Stimulated activated CD8-positive, alpha-beta memory T cell treated with anti-CD3 and anti-CD28 coated beads, Interleukin-7, amount 100 ng/mL, for 48 hours (primary cell): Measurements from ENCODE around the gene EXOSC2.
"Not testable (repeated sequence)": the region's sequence is repeated elsewhere in the genome, so short reads cannot be mapped to it uniquely, and the experiment has no call there.

Experiments
- DNase-seq, 2 donors: peaks; one replicate each; pipeline ENCODE4 v3.0.0-alpha.2; 2020; ENCODE audit warnings: low read depth in 1 of 2; ENCODE audit errors: extremely low read depth in 1 of 2

Gene EXOSC2

DNA sequence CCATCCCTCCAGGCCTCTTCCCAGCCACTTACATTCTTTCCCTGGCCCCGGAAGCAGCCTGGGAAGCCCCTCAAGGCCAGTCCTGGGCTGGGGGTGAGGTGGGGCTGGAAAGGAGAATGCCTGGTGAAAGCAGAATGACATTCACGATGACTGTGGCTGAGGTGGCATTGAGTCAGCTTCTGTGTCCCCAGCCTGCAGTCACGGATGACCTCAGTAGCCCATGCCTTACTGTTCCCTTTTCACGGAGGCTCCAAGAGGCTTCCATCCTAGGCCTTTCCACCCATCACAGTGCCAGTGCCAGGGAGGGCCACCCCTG lies 26.5 kb upstream of the EXOSC2 start:
- no peak for DNase-seq

DNA sequence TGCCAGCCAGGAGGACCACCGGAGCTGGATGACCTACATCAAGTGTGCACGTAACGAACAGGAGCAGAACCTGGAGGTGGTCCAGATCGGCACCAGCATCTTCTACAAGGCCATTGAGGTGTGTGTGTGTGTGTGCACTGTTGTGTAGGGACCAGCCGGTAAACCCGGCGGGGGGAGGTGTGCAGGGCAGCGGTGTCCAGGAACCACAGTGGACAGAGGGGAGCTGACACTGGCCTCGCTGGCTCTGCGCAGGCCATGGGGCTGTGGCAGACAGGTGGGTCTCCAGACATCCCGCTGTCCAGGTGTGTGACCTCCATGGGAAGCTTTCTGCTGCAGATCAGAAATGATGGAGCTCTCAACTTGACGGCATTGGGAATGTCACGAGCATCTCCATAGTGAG lies 25.4 kb upstream of the EXOSC2 start:
- no peak for DNase-seq

DNA sequence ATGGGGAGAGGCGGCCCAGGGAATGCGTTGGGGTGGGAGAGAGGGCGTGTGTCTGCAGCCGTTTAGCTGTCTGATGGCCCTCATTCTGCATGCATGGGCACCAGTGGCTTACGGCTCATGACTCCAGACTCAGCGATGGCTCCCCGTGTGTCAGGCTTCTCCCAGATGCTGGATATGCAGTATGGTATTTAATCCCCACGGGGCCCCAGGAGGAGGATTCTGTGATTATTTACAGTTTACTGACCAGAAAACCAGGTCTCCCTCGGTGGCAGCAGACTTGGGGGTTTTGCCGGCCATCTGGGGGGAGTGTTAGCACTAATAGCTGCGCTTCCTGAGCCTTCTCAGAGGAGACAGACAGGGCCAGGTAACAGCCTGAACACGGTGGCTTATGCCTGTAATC lies 24.9 kb upstream of the EXOSC2 start:
- no peak for DNase-seq

DNA sequence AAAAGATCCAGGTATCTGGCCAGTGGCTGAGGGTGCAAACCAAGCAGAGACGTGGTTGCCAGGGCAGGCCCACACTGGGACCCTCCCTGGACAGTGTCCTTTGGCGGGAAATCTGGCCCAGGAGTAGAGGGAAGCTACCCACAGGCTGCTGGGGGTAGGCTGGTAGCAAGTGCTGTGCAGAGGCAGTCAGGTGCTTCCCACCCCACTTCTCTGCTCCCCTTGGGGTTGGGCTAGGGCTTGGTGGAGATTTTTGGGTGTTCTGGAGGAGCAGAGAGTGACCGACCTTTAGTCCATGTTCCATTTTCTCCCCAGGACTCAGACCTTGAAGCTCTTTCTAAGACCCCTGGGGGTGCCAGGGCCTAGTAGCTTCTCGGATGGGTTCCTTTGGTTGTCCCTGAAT lies 23.6 kb upstream of the EXOSC2 start:
- DNase-seq, result no peak

DNA sequence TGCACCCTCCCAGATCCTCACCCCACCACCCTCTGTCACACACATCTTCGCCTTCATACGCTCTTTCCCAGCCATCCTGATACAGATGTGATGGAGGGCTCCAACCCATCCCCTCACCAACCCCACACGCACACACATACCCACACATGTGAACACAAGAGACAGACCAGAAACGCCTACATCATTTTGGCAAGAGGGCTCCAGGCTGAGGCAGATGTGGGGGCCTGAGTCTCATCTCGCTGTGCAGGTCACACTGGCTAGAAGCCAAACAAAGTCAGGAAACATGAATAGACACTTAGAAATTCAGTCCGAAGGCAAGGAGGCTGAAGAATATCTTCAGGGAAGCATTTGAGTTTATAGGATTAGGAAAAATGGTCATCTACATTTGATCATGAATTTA lies 22.9 kb upstream of the EXOSC2 start:
- DNase-seq, result no peak

DNA sequence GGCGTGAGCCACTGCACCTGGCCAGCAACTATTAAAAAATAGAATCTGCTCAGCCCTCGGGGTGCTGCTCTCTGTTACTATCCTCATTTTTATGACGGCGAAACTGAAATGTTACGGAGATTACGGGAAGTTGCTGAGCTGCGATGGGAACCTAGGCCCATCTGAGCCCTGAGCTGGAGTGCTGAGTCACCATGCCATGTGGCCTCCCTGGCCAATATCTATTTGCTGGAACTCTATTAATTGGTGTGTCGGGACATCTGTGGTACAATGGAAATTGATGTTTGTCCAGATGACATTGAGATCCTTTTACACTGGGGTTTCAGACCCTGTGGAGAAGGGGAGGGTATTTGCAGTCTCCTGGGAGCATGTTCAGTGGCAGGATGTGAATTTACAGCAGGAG lies 21.1 kb upstream of the EXOSC2 start:
- no peak for DNase-seq

DNA sequence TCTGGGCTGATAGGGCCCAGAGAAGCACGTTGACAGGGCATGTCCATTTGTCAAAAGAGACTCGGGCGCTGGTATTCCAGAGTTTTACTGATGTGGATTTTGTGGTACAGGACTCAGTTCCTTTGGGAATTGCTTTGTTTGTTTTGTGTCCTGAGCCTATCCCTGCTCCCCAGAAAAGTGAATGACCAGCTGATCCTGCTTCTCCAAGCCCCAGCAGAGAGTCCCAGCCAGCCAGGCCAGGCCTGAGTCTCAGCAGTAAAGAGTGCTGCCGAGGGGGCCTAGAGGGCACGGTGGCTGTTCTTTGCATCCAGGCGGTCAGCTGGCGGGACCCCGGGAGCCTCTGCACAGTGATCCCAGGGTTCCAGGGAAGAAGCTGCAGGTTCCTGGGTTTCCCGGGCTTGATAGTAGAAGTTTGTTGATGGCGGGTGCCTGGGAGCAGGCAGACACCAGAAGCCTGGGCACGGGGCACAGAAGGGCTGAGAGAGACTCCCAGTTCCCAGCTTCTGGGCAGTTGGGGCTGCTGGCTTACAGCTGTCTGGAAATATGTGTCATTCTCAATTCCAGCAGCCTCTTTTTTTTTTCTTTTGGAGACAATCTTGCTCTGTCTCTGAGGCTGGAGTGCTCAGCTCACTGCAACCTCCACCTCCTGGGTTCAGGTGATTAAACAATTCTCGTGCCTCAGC lies 20.5 kb upstream of the EXOSC2 start:
- DNase-seq, result no peak

DNA sequence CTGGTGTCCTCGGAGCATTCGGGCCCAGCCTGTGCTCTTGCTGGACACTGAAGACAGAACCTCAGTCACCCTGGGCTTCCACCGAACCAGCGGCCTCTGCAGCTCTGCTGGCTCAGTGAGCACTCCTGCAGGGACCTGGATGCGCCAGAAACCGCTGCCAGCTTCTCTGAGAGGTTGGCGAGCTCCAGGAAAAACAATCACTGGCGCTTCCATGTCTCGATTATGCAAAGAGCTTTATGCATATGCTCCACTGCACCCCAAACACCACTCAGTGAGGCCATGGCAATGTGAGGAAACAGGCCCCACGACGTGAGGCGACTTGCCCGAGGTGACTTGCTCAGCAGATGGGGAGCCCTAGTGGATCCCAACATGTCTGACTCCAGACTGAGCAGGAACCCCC lies 18.2 kb upstream of the EXOSC2 start:
- DNase-seq, result no peak

DNA sequence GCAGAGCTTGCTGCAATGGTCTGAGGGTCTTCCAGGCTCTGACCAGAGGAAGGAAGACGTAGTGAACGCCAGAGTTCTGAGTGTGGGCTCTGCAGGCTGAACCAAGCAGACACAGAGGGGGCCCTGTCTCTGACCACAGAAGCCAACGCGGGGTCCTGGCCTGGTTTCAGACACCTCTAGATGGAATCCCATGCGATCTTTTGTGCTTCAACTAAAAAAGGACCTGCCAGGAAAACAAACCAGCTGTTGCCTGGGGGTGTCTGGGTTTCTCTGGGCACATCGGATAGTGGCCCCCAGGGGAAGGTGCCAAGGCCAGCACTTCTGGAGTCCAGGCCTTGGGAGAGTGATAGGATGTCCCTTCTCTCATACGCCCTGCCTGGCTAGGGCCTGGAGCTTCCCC lies 16.3 kb upstream of the EXOSC2 start:
- DNase-seq, result no peak

DNA sequence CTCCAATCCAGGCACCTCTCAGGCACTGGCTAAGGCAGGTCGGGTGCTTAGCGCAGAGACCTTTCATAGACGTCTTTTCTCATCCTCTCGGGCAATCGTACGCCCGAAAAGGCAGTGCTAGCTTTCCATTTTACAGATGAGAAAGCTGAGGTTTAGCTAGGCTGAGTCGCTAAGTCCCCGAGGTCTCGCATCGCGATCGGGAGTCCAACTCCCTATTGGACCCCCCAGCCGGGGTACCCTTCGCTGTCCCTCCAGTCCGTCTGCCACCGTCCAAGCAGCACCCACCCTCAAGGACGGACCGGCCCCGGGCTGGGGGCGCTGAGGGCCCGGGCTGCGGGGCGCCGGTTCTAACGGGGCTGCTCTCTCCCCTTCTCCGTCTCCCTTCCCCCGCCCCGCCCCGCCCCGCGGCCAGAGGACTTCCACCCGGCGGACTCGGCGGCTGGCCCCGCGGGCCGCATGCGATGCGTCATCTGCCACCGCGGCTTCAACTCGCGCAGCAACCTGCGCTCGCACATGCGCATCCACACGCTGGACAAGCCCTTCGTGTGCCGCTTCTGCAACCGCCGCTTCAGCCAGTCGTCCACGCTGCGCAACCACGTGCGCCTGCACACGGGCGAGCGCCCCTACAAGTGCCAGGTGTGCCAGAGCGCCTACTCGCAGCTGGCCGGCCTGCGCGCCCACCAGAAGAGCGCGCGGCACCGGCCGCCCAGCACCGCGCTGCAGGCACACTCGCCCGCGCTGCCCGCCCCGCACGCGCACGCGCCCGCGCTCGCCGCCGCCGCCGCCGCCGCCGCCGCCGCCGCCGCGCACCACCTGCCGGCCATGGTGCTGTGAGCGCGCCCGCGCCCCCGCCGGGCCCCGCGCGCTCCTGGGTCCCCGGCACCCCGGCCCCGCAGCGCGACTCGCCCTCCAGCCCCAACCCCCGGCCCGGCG lies 12.5 kb upstream of the EXOSC2 start:
- DNase-seq, result peak; percentile 52 to 56

DNA sequence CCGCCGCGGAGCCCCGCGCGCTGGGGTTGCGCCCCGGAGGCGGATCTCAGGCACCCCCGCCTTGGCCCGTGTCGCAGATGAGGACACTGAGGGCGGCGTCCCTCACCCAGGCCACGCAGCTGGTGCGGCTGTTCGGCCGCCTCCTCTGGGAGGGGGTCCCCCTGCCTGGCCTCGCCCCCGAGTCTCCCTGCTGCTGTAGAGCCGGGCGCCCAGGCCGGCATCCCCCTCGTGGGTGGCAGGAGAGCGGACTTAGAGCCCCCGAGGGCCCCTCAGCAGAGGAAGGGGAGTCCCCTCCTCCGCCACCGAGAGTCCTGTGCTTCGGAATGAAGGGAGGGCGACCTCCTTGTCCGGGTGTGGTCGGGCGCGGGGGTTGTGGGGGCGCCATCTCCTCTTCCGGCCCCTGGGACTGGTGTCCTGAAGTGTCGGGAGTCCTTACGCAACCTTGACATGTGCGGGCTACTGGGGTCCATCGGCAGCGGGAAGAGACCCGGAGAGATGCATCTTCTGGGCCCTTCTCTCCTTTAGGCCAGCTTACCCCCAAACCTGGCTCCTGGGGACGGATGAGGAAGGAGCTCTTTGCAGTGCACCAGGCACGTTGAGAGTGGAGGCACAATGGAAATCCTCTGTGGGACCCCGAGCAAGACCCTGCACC lies 11.7 kb upstream of the EXOSC2 start:
- no peak for DNase-seq

DNA sequence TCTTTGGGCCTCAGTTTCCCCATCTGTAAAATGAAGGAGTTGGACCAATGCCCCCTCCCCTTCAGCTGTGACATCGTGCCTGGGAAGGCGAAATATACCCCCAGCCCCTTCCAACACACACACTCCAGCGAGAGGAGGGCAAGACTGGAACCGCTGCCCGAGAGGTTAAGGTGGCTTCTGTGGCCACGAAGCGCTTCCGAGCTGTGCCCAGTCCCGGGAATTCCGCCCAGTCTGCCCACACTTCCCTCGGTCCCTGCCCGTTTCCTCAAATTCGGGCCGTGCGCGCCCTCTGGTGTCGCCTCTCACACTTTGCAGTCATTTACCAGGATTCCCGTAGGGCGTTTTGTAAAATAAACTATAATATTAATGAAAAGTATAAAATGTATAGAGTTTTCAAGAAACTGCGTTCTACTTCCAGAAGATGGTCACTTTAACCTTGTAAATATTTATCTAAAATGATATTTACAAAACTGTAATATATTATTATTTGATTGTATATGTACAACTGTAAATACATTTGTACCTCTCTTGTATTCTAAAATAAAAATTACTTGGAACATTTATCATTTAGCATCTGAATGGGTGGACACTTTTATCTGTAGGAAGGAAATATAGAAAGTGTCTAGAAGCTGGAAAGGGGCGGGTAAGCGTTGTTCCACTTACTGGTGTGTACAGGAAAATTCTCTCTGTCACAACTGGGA lies 11.0 kb upstream of the EXOSC2 start:
- DNase-seq, result no peak

DNA sequence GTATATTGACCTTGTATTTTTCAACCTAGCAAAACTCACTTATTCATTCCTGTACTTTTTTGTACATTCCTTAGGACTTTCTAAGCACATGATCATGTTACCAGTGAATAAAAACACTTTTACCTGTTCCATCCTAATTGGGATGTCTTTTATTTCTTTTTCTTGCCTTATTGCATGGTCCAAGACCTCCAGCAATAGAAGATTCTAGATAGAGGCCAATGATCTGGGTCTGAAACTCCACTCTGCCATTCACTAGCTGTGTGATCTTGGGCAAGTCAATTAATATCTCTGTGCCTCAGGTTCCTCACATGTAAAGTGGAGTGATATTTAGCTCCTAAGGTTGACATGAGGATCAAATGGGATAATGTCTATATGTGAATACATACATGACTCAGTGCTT lies 8.5 kb upstream of the EXOSC2 start:
- DNase-seq, result no peak

DNA sequence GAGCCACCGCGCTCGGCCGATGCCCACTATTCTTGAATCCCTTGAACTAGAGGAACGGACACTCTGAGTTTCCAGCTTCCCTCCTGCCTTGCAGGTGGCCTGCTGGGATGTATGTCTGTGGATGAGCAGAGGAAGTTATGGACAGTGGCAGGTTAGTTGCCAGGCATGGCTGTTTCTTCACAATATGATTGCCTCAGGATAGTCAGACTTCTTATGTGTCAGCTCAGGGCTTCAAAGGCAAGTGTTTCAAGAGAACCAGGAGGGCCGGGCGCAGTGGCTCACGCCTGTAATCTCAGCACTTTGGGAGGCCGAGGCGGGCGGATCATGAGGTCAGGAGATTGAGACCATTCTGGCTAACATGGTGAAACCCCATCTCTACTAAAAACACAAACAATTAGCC lies 7.6 kb upstream of the EXOSC2 start:
- not testable (repeated sequence) for DNase-seq

DNA sequence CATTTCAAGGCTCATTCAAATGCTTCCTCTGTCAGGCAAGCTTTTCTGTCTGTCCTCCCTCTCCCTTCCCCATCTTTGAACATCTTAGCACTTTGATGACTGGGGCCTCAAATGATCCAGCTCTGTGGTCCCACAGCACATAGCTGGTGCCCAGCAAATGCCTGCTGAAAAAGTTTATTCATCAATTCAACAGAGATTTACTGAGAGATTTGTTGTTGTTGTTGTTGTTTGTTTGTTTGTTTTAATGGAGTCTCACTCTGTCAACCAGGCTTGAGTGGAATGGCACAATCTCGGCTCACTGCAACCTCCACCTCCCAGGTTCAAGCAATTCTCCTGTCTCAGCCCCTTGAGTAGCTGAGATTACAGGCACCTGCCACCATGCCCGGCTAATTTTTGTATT lies 6.0 kb upstream of the EXOSC2 start:
- DNase-seq, result no peak

DNA sequence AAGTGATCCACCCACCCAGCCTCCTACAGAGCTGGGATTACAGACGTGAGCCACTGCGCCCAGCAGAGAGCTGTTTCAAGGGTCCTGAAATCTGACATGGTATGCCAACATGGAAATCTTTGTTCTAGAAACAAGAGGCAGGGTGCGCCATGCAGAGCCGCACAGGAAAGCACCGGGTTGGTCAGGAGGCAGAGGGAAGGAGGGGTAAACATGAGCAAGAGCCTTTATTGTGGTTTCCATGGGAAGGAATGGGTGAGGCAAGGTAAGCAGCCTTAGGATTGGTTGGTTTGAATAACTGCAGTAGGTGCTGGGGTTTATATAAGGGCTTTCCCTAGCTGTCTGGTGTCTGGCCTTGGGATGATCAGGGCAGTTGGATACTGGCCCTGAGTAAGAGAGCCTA lies 5.5 kb upstream of the EXOSC2 start:
- DNase-seq, result no peak

DNA sequence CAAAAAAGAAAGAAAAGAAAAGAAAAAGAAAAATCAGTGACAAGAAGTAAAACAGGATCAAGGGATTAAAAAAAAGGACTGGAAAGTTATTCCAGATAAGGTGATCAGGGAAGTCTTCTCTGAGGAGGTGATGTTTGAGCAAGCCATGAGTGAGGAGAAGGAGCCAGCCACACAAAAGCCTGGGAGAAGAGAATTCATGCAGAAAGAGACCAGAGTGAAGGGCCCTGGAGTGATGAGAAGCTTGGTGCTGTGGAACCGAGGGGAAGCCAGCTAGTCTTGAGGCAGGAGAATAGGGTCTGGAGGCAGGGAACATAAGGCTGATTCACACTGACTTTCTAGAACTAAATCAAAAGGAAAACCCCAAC lies 4.0 kb upstream of the EXOSC2 start:
- DNase-seq, result no peak

DNA sequence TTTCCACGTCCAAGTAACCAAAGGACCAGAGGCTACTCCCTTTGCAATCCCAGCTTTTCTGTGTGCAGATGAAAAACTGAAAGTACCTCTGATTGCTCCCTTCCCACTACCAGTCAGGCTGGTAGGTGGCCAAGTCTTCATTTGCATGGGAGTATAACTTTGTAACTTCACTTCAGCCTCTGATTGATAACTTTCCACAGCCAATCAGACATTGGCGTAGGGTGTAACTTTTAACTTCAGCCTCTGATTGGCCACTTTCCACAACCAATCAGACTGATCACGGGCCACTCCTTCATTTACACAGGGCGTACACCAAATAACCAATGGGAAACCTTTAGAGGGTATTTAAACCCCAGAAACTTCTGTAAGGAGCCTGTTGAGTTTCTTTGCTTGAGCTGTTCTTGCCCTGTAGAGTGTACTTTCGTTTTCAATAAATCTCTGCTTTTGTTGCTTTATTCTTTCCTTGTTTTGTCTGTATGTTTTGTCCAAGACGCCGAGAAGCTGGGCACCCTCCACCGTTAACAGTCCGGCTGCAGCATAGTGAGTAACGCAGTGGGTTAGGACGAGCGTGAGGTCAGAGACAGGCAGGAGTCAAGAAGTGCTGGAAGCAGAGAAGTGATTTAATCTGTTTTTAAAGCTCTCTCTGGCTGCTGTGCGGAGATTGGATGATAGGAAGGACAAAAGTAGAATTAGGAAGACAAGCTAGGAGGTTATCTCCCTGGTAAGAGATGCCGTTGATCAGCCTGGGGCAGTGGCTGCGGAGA lies 3.5 kb upstream of the EXOSC2 start:
- DNase-seq, result no peak

DNA sequence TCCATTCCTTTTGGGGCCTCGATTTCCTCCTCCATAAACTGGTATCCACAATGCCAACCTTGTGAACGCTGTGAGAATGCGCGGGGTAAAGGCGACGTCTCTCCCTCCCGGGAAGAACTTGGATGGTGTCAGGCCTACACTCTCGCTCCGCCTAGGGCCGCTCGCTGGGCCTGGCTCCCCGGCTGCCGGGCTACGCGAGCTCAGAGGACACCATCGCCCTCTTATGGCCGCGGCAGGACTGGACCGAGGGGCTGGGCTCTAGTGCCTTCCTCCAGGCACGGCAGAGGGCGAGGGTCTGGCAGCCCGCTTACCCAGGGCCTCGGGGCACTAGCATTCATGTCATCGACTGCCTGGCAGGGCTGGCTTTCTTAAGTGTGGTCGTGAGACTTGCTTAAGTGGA lies 1.3 kb upstream of the EXOSC2 start:
- DNase-seq, result no peak

DNA sequence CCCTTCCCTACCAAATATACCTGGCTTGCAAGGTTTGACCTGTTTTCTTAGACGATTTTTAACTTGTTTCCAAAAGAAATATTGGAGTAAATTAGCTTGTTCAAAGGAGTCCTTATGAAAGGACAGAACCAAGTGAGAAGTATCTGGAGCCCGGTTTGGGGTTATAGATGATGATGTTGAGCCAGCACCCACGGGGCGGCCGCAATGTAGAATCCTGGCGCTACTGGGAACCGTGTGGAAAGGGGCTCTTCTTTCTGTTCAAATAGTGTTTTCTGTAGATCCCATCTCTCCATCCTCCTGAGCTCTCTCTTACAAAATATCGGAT lies 517 bp upstream of the EXOSC2 start:
- DNase-seq, result no peak

DNA sequence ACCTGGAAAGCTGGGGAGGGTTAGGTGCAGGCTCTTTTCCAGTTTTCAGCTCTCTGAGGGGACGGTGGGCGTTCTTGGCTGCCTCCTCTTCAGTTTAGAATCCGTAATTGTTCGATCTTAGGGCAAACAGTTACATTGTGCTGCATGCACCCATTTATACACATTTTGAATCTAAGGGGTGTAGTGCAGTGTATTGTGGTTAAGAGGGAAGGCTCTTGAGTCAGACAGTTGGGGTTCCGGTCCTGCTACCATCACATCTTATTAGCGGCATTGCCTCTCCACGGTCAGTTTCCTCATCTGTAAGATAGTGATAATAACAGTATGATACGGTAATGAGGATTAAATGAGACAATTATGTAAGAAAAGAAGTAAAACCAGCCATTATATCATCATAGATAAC lies 625 bp downstream of the EXOSC2 start:
- no peak for DNase-seq
